Stimulated activated CD4-positive, alpha-beta T cell treated with anti-CD3 and anti-CD28 coated beads, Interleukin-4, amount 100 ng/mL, for 1 hour (primary cell): ENCODE measurements around the gene FKBP4.
"Not testable (repeated sequence)": the region's sequence is repeated elsewhere in the genome, so short reads cannot be mapped to it uniquely, and the experiment has no call there.

Experiments
- DNase-seq: peaks from one replicate; pipeline ENCODE4 v3.0.0-alpha.2; 2020

The FKBP4 gene, protein sequence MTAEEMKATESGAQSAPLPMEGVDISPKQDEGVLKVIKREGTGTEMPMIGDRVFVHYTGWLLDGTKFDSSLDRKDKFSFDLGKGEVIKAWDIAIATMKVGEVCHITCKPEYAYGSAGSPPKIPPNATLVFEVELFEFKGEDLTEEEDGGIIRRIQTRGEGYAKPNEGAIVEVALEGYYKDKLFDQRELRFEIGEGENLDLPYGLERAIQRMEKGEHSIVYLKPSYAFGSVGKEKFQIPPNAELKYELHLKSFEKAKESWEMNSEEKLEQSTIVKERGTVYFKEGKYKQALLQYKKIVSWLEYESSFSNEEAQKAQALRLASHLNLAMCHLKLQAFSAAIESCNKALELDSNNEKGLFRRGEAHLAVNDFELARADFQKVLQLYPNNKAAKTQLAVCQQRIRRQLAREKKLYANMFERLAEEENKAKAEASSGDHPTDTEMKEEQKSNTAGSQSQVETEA

DNA sequence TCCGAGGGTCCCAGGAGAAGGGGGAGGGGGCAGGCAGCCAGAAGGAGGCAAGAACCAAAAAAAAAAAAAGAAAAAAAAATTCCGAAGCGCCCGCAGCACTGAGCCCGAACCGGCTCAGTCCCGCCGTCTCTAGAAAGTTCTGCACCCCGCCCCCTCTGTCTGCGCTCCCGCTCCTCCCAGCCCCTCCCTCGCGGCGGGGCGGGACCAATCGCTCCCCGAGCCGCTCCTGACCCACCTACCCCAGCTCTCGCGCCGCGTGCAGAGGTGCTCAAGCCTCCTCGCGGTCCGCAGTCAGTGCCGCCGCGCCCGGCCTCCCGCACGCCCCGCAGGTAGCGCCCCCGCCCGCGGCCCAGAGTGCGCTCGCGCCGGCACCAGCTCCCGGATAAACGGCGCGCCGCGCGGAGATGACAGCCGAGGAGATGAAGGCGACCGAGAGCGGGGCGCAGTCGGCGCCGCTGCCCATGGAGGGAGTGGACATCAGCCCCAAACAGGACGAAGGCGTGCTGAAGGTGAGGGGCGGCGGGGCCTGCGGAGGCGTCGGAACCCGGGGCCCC, at the start of gene FKBP4:
Gene FKBP4 (plus strand): TSS at position 235 of the 554 bp plus-strand sequence. CDS start 170 bp downstream, at position 405.
- peak; percentile 93 for DNase-seq

DNA sequence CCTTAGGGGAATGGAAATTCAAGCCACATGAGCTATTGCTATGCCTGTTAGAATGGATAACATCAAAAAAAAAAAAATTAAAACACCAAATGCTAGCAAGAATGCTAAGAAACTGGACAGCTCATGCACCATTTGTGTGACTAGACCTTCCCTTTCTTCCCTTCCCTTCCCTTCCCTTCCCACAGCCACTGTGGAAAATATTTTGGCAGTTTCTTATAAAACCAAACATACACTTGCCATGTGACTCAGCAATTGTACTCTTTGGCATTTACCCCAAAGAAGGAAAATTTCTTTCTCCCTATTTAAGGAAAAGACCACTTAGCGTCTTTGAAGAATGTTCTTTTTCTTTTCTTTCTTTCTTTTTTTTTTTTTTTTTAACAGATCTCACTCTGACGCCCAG, 49.1 kb upstream of the FKBP4 start:
- no peak for DNase-seq

DNA sequence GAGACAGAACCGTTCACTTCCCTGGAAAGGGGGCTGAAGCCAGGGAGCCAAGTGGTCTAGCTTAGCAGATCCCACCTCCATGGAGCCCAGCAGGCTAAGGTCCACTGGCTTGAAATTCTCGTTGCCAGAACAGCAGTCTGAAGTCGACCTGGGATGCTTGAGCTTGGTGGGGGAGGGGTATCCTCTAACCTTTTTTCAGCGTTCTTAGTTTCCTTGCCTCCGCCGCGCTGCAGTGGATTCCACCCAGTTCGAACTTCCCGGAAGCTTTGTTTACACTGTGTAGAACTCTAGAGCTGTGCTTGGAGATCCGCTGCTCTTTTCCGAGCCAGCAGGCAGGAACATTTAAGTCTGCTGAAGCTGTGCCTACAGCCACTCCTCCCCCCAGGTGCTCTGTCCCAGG, 45.2 kb upstream of the FKBP4 start:
- DNase-seq: no peak

DNA sequence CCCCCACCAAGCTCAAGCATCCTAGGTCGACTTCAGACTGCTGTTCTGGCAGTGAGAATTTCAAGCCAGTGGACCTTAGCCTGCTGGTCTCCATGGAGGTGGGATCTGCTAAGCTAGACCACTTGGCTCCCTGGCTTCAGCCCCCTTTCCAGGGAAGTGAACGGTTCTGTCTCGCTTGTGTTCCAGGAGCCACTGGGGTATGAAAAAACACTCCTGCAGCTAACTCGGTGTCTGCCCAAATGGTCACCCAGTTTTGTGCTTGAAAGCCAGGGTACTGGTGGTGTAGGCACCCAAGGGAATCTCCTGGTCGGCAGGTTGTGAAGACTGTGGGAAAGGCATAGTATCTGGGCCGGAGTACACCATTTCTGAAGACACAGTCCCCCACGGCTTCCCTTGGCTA, 44.6 kb upstream of the FKBP4 start:
- DNase-seq: no peak

DNA sequence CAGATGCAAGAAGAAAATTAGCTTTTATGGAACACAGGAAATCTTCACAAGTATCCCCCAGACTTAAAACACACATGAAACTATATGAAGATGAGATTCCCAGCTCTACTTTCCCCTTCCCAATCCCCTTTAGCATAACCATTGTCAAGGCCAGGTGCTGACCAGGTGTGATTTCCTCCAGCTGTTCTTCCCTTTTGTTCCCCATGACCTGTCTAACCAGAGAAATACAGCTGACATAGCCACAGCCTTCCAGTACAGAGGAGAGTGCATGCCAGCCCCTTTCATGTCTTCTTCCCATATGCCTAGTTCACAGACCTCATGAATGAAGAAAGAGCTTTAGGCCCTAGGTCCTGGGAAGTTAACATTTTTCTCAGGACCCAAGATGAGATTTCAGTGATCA, 43.5 kb upstream of the FKBP4 start:
- DNase-seq: no peak

DNA sequence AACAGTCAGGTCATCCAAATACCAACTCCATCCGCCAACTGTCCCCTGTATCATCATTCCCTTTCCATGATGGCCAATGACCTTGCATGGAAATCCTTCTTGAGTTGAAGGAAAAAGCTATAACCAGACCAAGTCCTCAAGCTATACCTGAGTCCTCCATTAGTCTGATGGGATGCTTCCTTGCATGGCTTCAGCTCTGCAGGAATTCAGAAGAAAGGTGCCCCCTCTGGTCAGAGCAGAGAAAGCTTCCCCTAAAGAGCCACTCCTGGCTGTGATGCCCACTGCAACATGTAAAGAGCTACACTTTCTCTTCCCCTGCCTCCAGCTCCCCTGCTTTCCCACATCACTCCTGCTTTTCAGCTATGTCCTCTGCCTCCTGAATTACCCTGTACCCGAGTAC, 43.1 kb upstream of the FKBP4 start:
- DNase-seq: no peak

DNA sequence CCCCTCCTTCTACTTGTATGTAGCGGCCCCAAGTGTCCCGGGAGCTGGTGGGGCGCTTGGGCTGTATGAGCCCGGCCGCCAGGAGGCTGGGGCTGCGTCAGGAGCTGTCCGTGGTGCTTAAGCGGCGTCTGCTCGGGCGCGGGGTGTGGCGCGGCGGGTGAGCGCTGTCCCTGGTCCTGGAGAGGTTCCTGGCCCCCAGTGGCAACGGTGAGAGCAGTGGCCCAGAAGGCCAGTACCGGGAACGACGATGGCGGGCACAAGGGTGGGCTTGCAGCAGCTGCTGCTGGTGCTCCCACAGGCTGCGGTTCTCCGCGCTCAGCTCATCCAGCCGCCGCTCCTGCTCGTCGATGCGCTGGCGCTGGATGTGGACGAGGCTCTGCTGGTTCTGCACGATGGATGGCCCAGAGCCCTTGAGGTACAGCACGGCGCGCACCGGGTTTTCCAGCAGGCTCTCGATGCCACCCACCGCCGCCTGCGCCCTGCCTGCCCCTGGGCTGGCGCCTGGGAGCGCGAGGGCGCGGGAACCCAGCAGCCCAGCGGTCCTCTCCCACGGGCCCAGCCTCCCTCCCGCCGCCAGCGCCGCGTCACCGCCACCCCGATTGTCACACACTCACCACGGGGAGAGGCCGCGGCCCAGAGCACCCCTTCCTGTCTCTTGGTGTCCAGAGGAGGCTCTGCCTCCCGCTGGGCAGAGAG, 41.9 kb upstream of the FKBP4 start:
- DNase-seq: peak; percentile 76

DNA sequence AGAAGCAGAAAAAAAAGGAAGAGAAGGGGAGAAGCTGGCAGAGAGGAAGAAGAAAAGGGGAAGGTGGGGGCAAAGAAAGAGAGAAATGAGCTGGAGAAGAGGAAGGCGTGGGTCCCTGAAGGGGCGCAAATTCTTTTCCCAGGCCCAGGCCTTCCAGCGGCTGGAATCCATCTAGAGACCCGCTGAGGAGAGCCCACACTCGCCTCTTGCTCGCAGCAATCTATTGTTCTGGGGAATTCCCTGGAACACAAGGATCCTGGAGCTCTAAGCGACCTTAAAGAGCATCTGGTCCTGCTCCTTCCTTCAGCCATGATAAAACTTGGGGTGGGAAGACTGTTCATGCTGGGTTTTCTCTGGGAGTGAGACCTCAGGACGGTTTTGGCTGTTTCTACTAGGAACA, 41.2 kb upstream of the FKBP4 start:
- no peak for DNase-seq

DNA sequence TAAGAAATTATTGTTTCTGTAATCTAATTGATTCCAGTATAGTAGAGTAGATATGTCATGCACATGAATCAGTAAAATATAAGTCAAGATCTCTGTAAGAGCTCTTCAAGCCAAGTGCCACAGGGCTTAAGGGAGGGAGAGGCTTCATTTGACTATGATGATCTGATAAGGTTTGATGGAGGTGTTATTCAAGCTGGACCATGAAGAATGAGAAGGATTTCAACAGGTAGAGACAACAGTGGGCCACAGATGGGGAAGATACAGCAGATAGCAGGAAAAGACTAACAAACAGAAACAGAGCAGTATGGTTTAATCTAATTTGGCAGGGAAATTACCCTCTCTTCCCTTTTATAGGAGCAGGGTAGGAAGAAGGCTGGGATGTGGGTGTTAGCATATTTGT, 40.6 kb upstream of the FKBP4 start:
- no peak for DNase-seq

DNA sequence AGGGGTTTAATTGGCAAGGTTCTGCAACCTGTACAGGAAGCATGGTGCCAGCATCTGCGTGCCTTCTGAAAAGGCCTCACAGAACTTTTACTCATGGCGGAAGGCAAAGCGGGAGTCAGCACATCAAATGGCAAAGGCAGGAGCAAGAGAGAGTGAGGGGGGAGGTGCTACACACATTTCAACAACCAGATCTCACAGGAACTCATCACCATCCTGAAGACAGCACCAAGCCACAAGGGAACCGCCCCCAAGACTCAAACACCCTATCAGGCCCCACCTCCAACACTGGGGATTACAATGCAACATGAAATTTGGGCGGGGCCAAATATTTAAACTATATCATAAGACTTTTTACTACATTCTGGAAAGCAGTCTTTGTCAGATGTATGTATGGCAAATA, 38.0 kb upstream of the FKBP4 start:
- DNase-seq: no peak

DNA sequence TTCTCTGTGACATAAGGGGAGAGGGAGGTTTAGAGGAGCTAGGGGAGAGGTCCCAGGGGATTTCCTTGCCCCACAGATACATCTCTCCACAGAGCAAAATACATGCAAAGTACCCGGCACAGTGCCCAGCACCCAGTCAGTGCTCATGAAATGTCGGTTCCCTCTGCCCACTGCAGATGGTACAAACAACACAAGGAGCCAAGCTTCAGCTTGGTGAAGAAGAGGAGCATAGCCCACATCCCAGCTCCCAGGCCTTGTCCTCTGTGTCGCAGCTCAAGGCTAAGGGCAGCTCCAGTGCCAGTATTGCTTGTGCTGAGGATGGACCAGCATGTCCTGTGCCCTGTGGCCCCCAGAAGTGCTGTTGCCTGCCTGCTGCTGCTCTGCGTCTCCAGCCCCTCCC, 35.0 kb upstream of the FKBP4 start:
- DNase-seq: no peak

DNA sequence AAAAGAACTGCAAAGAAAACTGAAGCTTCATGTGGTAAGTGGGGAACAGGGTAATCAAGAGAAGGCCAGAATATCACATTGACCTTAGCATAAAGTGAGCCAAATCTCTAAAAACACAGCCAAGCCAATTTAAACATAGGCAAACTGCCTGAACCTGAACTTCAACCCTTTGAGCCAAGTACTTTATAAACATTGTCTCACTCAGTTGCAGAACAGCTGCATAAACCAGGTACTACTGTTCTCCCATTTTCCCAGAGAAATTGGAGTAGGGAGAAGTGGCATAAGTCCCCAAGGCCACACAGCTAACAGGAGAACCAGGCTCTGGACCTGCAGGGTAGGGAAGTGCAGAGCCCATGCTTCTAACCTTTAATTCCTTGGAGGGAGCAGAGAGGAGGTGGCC, 30.4 kb upstream of the FKBP4 start:
- DNase-seq: no peak

DNA sequence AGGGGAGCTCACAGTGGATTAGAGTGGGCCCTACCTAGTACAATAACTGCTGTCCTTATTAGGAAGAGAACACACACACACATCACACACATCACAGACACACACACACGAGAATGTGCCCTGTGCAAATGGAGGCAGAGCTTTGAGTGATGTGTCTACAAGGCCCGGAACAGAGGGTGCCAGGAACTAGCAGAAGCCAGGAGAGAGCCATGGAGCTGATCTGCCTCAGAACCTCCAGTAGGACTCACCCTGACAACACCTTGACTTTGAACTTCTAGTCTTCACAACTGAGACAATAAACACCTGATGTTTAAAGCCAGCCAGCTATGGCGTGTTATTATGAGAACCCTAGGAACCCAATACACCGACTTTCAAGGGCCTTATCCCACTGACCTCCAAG, 29.7 kb upstream of the FKBP4 start:
- DNase-seq: no peak

DNA sequence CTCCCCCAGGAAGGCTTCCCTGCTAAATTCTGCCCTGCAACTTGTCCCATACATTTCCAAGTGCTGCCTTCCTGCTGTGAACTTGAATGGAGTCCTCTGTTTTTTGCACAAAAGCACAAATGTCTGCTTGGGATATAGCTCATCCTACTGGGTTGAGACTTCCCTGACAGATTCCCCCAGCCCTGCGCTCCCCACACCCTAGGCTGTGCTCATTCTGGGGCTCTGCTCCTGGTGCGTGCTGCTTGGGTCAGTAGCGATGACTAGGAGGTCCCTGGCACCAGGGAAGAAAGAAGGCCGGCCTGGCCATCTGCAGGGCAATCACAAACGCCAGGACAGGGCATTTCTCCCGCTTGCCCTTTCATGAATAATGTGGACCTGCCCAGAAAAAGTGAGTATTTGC, 29.2 kb upstream of the FKBP4 start:
- DNase-seq: no peak

DNA sequence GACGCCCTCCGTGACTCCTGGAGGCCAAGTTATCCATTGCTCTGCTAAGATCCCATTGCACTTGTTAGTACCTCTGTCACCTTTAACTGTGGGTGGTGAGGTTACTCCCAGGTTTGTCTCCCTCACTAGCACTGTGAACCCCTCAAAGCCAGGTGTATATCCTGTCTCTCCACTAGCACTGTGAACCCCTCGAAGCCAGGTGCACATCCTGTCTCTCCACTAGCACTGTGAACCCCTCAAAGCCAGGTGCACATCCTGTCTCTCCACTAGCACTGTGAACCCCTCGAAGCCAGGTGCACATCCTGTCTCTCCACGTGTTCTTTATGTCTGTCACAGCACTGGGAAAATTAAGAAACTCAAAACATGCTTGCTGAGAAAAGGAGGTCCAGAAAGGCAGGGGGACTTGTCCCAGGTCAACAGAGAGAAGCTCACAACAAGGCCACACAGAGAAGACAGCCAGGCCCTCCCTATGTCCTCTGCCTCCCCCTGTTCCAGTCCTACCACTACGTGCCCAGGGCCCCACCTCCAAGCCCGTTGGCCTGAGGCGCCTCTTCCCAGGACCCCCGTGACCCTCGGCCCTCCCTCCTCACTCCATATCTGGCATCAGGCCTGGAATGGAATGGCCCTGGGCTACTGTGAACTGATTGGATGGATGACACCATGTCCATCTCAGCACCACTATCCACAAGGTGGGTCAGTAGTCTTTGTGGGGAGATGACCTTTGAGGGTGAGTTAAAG, 26.4 kb upstream of the FKBP4 start:
- DNase-seq: no peak

DNA sequence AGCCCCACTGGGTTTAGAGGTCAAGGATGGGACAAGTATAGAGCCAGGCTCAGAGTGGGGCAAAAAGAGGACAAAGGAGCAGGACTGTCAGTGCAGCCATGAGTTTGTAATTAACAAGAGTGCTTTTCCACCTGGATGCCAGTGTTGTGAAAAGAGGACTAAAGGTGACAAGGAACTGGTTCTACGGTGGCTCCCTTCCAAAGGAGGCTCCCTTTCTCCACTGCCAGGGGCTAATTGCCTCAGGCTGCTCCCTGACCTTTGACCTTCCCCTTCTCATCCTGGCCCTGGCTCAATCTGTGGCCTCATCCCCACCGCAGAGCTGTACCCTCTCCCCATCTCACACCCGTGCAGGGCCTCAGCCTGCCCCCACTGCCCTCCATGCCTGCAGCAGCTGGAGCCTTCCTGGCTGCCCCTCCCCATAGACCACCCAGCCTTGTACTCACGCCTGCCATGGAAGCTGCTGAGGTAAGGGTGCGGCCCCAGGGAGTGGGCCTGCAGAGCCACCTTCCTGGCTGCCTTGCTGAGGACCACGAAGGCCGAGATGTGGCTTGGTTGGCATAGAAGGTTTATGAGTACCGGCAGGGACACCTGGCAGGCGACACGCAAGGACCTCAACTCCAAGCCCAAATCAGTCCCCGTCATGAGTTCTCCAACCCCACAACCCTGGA, 24.8 kb upstream of the FKBP4 start:
- no peak for DNase-seq

DNA sequence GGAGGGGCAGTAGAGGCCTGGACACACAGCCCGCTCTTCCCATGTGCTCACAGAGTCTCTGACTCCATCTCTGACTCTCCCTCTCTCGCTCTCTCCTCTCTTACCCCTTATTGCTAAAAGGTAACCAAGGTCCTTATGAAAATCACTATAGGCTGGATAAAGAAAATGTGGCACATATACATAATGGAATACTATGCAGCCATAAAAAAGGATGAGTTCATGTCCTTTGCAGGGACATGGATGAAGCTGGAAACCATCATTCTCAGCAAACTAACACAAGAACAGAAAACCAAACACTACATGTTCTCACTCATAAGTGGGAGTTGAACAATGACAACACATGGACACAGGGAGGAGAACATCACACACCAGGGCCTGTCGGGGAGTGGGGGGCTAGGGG, 24.2 kb upstream of the FKBP4 start:
- not testable (repeated sequence) for DNase-seq

DNA sequence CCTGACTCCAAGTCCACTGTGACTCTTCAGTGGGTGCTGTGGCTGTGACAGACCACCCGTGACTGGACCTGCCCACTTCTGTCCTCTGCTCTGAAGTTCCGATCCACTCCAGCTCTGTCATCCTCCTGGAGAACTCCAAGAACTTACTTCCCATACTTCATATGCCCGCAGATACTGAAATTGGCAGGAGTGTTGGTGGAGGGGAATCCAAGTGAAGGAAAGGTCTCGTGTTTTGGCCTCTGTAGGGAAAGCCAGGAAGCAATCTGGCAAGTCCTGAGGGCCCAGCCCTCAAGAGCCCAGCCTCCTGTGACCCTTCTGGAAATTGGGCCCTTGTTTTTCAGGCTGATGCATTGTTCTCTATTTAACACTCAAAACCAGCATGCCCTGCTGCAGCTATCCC, 22.4 kb upstream of the FKBP4 start:
- no peak for DNase-seq

DNA sequence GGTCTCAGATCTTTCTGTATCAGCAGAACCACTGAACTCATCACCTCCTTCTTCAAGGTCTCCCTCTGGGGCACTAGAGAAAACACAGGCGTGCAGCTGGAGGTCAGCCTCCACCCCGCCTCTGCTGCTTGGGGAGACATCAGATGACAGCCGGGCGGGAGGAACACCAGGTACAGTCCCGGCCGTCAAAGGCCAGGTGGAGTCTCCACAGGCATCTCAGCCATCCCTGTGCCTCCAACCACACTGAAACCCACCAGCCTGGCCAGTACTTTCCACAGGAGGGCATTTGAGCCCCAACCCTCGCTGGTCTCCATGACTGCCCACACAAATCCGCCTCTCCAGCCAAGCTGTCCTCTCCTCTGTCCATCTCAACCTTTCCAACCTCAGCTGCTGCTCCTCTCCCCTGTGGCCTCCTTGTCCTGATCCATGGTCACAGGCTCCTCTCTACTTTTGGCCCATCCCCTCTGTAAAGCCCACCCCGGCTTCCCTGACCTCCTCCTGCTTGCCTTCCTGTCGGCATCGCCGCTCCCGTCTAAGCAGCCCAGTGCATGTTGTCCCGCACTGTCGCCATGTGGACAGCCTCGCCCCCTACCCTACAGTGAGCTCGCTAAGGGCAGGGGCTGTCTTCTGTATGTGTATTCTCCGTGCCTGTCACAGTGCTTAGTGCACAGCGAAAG, 21.4 kb upstream of the FKBP4 start:
- no peak for DNase-seq

DNA sequence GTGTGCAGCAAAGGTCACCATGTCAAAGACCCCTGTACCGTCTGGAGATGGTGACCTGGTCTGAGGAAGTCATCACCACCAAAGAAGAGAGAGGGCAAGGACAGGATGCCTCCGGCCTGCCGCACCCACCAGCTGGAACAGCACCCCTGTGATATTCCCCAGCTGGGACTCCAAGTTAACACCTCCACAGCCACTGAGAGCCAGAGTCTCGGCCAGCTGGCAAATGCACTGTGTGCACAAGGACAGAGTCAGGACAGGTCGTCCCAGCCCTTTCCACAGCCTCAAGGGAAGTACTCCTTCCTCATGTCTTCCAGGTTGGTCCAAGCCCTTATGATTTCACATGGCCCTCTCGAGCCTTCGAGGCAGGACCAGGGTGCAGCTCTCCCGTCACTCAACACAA, 19.3 kb upstream of the FKBP4 start:
- DNase-seq: no peak

DNA sequence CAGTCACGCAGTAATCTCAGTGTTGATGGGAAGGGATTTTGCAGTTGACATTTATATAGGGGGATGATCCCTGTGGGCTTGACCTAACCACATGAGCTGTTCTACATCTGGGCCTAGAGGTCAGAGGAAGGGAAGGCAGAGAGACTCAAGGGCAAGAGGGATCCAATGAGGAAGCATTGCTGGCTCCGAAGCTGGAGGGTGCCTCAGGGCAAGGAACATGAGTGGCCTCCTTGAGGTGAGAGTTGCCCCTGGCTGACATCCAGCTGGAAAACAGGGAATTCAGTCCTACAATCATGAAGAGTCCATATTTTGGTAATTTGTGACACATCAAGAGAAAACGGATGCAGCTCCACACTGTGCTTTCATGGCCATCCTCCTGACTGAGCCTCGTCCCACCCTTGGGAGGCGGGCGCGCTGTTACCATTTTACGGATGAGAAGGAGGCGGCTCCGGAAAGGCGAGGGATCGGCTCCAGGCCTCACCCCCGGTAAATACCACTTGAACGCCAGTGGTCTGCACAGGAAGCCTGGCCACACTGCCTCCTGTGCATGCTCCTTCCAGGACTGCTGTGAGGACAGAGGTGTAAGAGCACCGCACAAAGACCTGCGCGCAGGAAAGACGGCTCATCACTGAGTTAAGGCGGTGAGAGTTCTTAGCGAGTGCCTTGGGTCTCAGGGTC, 18.5 kb upstream of the FKBP4 start:
- no peak for DNase-seq

DNA sequence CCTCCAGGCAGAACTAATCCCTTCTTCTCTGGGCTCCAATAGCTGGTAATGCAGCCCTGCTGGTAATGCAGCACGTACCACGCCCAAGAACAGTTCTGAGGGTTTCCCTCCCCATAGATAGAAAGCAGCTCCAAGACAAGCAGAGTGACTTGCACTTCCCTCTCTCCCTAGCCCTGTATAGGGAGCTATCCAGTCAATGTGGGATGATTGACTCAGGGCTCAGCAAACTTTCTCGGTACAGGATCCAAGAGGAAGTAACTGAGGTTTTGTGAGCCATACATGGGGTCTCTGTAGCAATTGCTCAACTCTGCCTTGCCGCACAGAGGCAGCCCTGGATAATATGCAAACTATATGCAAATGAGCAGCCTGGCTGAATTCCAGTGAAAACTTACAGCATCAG, 15.5 kb upstream of the FKBP4 start:
- no peak for DNase-seq
